ENCODE results near the gene CHSY1.

GRCh38 chr15:101133751-101134261 is 118.0 kb downstream of the CHSY1 start:
- no peak for TF ChIP-seq CTCF (IDR thresholded peaks at IDR 0.05)
- TF ChIP-seq POLR2AphosphoS5 (IDR thresholded peaks at IDR 0.05; ENCODE audit: insufficient read depth in 1 of 2, low read depth in 1 of 2), result no peak
- TF ChIP-seq POLR2A (IDR thresholded peaks at IDR 0.05), result no peak
